B cell (primary cell): ENCODE measurements around the gene MORC4. TPM values are rescaled to one million over a fixed set of nuclear protein-coding genes. Genes with fewer than 3 reads are reported as not detected.

Experiments used
- ATAC-seq: fragments of 200-7000 bp; cut with Tn5 transposase; one replicate; pipeline ENCODE4 v1.10.0; 2021; ENCODE audit warnings: low read depth, mild to moderate bottlenecking, moderate number of reproducible peaks, moderate library complexity
- CTCF ChIA-PET: fragments of 350-600 bp; sonication (Branson Sonifier 250); formaldehyde crosslinking; loops from one replicate; lab custom pipeline; 2021; ENCODE audit warnings: antibody characterized with exemption, inconsistent platforms; lab: Charles Lee
- POLR2A ChIA-PET: fragments of 350-600 bp; sonication (Branson Sonifier 250); formaldehyde crosslinking; loops from one replicate; lab custom pipeline; 2021; ENCODE audit warnings: antibody characterized with exemption; lab: Charles Lee
- DNase-seq: peaks from one replicate; pipeline ENCODE4 v3.0.0; 2013
- H2AFZ ChIP-seq: 2 replicates; pipeline ENCODE4 v1.6.1; 2012; ENCODE audit warnings: mild to moderate bottlenecking, low read depth, low read length; ENCODE audit not compliant: insufficient read depth, poor library complexity, severe bottlenecking
- H3K27ac ChIP-seq, 2 donors: 1 replicate in 1 of 2; 2 replicates in 1 of 2; pipeline ENCODE4 v1.5.1; 2012 to 2013; ENCODE audit warnings: low read length in 2 of 2, mild to moderate bottlenecking in 2 of 2, moderate library complexity in 1 of 2
- H3K27me3 ChIP-seq, 4 experiments: fragments of 200-600 bp in 1 of 4; sonication (generic) in 1 of 4; replicated peaks in 1 of 4; 1 replicate in 2 of 4; 2 replicates in 2 of 4; pipeline versions ENCODE4 v1.6.1 to v1.7.0; 2013 to 2016; ENCODE audit warnings: low read length in 3 of 4, mild to moderate bottlenecking in 2 of 4, mixed read lengths in 1 of 4, moderate library complexity in 1 of 4; ENCODE audit not compliant: insufficient read depth in 4 of 4, control insufficient read depth in 3 of 4; ENCODE audit errors: control extremely low read depth in 1 of 4
- H3K36me3 ChIP-seq, 2 experiments: replicated peaks in 1 of 2; 1 replicate in 1 of 2; 2 replicates in 1 of 2; pipeline versions ENCODE4 v1.6.1 to v1.7.1; 2013; ENCODE audit warnings: low read length in 1 of 2; ENCODE audit not compliant: insufficient read depth in 2 of 2, control insufficient read depth in 1 of 2; ENCODE audit errors: control extremely low read depth in 1 of 2, extremely low read depth in 1 of 2
- H3K4me1 ChIP-seq, 2 donors: fragments of 200-600 bp in 1 of 2; sonication (generic) in 1 of 2; 1 replicate in 1 of 2; 2 replicates in 1 of 2; pipeline versions ENCODE4 v1.5.1 to v1.6.1; 2013 to 2017; ENCODE audit warnings: low read length in 2 of 2; ENCODE audit not compliant: control insufficient read depth in 2 of 2, insufficient read depth in 2 of 2
- H3K4me2 ChIP-seq: replicated peaks from 2 replicates; pipeline ENCODE3; 2012; ENCODE audit warnings: mild to moderate bottlenecking, low read depth, low read length; ENCODE audit not compliant: poor library complexity, severe bottlenecking
- H3K4me3 ChIP-seq, 5 experiments: fragments of 200-600 bp in 1 of 5; sonication (generic) in 1 of 5; 1 replicate in 3 of 5; 2 replicates in 2 of 5; pipeline versions ENCODE4 v1.5.1 to v1.7.0; 2011 to 2016; ENCODE audit warnings: low read length in 4 of 5, mild to moderate bottlenecking in 4 of 5, low read depth in 2 of 5, control low read depth in 1 of 5, moderate library complexity in 1 of 5; ENCODE audit not compliant: insufficient read depth in 1 of 5; ENCODE audit errors: control extremely low read depth in 1 of 5, extremely low read depth in 1 of 5
- H3K79me2 ChIP-seq: fragments of 200-600 bp; sonication (generic); one replicate; pipeline ENCODE4 v1.6.0; 2016; ENCODE audit warnings: low read length; ENCODE audit not compliant: control insufficient read depth, insufficient read depth
- H3K9ac ChIP-seq: fragments of 200-600 bp; sonication (generic); 2 replicates; pipeline ENCODE4 v1.6.1; 2017; ENCODE audit warnings: mild to moderate bottlenecking, low read length, moderate library complexity
- H3K9me3 ChIP-seq, 3 donors: one replicate each; pipeline versions ENCODE4 v1.6.1 to v1.7.1; 2013; ENCODE audit warnings: low read length in 2 of 3; ENCODE audit not compliant: control insufficient read depth in 2 of 3, insufficient read depth in 1 of 3; ENCODE audit errors: control extremely low read depth in 1 of 3
- H4K20me1 ChIP-seq: 2 replicates; pipeline ENCODE4 v1.6.0; 2012; ENCODE audit warnings: mild to moderate bottlenecking, low read length; ENCODE audit not compliant: insufficient read depth, control insufficient read depth, poor library complexity, severe bottlenecking
- H3K27ac Mint-ChIP-seq: one replicate; pipeline ENCODE4 v1.8.0; 2021; ENCODE audit warnings: mixed read lengths
- H3K27me3 Mint-ChIP-seq: one replicate; pipeline ENCODE4 v1.8.0; 2021; ENCODE audit warnings: mixed read lengths
- H3K4me1 Mint-ChIP-seq: one replicate; pipeline ENCODE4 v1.8.0; 2021; ENCODE audit warnings: mixed read lengths
- H3K4me3 Mint-ChIP-seq: one replicate; pipeline ENCODE4 v1.8.0; 2021; ENCODE audit warnings: mixed read lengths
- H3K9me3 Mint-ChIP-seq: one replicate; pipeline ENCODE4 v1.8.0; 2022; ENCODE audit warnings: mixed read lengths; ENCODE audit not compliant: insufficient read depth
- EZH2 ChIP-seq: IDR thresholded peaks from 2 replicates; pipeline ENCODE4 v1.6.1; 2012; ENCODE audit warnings: borderline replicate concordance, low read depth, mild to moderate bottlenecking, moderate library complexity, low read length; ENCODE audit not compliant: insufficient read depth, poor library complexity, severe bottlenecking
- WGBS: methylation state at CpG from one replicate; pipeline ENCODE4 v1.1.5; 2013; ENCODE audit warnings: missing lambda C conversion rate; ENCODE audit not compliant: insufficient coverage; 5-methylcytosine and 5-hydroxymethylcytosine counted together
- intact Hi-C: fragments of 100-400 bp; cut with micrococcal nuclease; formaldehyde crosslinking; loops from one replicate; pipeline ENCODE4 v1.10.0; 2022
- polyA plus RNA-seq: library from polyadenylated mRNA; depleted of rRNA; stranded (reverse); fragments of >200 nt; gene quantifications from 2 replicates; pipeline ENCODE4 v1.2.3, GENCODE V29; 2012
- total RNA-seq, 2 donors: library from RNA; stranded (reverse); fragments of 120-200 nt in 1 of 2; gene quantifications; 1 replicate in 1 of 2; 2 replicates in 1 of 2; pipeline versions ENCODE4 v1.2.3 to v1.2.4, GENCODE V29; 2013 to 2022
- TF ChIP-seq, protein P1 (sequence below): fragments of 200-600 bp; IDR thresholded peaks from one replicate; pipeline ENCODE4 v1.8.0; 2022; ENCODE audit warnings: antibody characterized with exemption, mild to moderate bottlenecking

The MORC4 gene
- total and polyA plus RNA-seq, 2 donors (not counting 1 experiment from before 2014, with no cell fraction given), result 1.1 to 6.3 TPM

DNA sequence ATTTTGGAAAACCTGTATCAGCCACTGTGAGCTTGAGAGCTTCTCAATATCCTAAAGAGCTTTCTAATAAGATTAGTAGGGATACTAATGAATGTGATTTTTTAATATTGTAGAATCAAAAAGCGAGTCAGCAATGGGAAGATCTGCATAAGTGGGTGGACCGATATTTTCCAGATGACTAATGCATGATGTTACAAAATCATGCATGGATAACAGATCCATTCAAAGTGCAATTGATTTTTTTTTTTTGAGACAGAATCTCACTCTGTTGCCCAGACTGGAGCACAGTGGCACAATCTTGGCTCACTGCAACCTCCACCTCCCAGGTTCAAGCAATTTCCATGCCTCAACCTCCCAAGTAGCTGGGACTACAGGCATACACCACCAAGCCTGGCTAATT lies 87.1 kb downstream of the MORC4 start:
- POLR2A ChIA-PET, result no interaction called here
- ATAC-seq (no peak), DNase-seq (no peak)
- H3K27ac Mint-ChIP-seq, result no peak overlapping the region
- H2AFZ ChIP-seq, result no peak overlapping the region
- H3K4me3 ChIP-seq, result no peak overlapping the region
- H4K20me1 ChIP-seq, result no peaks in the 10 kb centered on the region
- H3K9ac ChIP-seq, result no peak overlapping the region
- no peaks in the 10 kb centered on the region for H3K9me3 Mint-ChIP-seq
- H3K36me3 ChIP-seq, result no peaks in the 10 kb centered on the region
- H3K4me1 ChIP-seq, result no peaks in the 10 kb centered on the region
- no CpG with 5 or more reads among the region's 2 CpGs for WGBS
- no peaks in the 10 kb centered on the region for H3K4me1 Mint-ChIP-seq
- H3K79me2 ChIP-seq, result no peaks in the 10 kb centered on the region
- no peak overlapping the region for H3K27ac ChIP-seq
- no peak overlapping the region for H3K4me3 Mint-ChIP-seq
- CTCF ChIA-PET, result interaction anchor here (0.7 kb wide), 2 partner anchors 1133 to 1723 kb away, joined by 3 to 7 read pairs; no protein-coding TSS in a partner anchor
- intact Hi-C loops, result no loop called here
- no peaks in the 10 kb centered on the region for H3K9me3 ChIP-seq
- no peaks in the 10 kb centered on the region for H3K27me3 ChIP-seq
- TF ChIP-seq, protein P1, sequence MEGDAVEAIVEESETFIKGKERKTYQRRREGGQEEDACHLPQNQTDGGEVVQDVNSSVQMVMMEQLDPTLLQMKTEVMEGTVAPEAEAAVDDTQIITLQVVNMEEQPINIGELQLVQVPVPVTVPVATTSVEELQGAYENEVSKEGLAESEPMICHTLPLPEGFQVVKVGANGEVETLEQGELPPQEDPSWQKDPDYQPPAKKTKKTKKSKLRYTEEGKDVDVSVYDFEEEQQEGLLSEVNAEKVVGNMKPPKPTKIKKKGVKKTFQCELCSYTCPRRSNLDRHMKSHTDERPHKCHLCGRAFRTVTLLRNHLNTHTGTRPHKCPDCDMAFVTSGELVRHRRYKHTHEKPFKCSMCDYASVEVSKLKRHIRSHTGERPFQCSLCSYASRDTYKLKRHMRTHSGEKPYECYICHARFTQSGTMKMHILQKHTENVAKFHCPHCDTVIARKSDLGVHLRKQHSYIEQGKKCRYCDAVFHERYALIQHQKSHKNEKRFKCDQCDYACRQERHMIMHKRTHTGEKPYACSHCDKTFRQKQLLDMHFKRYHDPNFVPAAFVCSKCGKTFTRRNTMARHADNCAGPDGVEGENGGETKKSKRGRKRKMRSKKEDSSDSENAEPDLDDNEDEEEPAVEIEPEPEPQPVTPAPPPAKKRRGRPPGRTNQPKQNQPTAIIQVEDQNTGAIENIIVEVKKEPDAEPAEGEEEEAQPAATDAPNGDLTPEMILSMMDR, result no peak
- TF ChIP-seq EZH2, result no peak
- peaks cover 24% of the 10 kb centered on the region for H3K27me3 Mint-ChIP-seq
- H3K4me2 ChIP-seq, result no peak overlapping the region

- H3K4me1 ChIP-seq, result no peaks in the 10 kb centered on the region
- H3K79me2 ChIP-seq, result no peaks in the 10 kb centered on the region
- no peak overlapping the region for H3K4me3 ChIP-seq
- no peak overlapping the region for H3K4me2 ChIP-seq
- ChIA-PET POLR2A (no interaction called here), CTCF (no interaction called here)
- no peak overlapping the region for H2AFZ ChIP-seq
- ATAC-seq (no peak), DNase-seq (no peak)
- TF ChIP-seq, protein P1, result no peak
- no peak for TF ChIP-seq EZH2
- no peak overlapping the region for H3K9ac ChIP-seq
- intact Hi-C loops, result no loop called here
- H4K20me1 ChIP-seq, result no peaks in the 10 kb centered on the region
- no peaks in the 10 kb centered on the region for H3K9me3 ChIP-seq
- no peaks in the 10 kb centered on the region for H3K36me3 ChIP-seq
- no peak overlapping the region for H3K4me3 Mint-ChIP-seq
- no peaks in the 10 kb centered on the region for H3K27me3 ChIP-seq
- no peaks in the 10 kb centered on the region for H3K27me3 Mint-ChIP-seq
- no peak overlapping the region for H3K27ac Mint-ChIP-seq
- no peaks in the 10 kb centered on the region for H3K9me3 Mint-ChIP-seq
- 84% methylated on average over 5 of the region's 6 CpGs for WGBS
- no peak overlapping the region for H3K27ac ChIP-seq
- no peaks in the 10 kb centered on the region for H3K4me1 Mint-ChIP-seq
Measured at GRCh38 chrX:106906361-106906760, 93.7 kb downstream of the MORC4 start.
